Measurements from ENCODE around the gene TIAM2.
A peak's percentile ranks its signal among the peaks of the same experiment; 100 is the strongest.

TIAM2 gene

DNA sequence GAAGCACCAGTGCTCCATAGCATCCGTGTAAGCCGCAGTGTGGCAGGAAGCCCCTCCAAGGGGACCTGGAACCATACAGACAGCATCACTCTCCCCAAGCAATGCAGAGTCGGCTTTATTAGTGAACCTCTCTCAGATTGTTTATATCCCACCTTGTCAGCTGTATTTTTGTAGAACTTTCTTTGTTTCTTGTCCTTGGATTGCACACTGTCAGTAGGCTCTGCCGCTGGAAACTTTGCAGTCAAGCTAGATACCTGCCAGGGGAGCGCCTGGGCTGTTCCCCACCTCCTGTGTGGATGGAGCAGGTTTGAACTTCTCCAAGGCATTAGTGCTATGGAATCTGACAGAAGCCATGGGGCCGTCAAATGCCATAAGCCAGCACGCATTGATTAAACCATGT, 250.1 kb downstream of the TIAM2 start:
- no peak for DNase-seq

DNA sequence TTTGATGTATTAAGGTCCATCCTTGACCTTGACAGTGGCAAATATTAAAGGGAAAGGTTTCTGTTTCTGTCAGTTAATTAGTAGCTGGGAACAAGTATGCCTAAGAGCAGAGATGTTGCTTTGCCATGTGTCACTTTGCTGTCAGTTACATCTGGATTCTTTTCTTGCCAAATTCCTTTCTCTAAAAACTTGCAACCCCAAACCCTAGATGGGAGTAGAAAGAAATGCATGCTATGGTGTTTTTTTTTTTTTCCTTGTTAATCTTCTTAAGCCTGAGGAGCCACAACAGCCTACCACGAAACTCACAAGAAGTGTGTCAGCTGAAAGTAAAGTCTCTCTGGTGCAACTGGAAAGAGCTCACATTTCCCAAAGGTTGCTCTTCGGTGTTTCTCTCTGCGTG, 250.7 kb downstream of the TIAM2 start:
- no peak for DNase-seq

DNA sequence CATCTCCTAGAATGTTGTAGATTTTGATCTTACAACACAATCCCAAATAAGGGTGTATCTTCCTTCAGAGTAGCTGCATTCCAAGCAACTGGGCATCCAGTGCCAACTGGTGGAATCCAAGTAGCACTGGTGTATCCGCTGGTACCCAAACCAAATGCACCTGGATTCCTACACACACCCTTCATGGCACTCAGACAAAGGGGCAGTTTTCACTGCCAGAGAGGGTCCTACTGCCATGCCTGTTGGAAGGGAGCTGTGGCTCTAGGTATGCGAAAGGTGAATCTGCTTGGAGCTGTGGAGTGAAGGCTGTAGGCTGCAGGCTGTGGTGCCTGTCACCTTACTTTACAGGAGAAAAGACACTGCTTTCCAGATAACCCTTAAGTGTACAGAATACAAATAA, 251.7 kb downstream of the TIAM2 start:
- no peak for DNase-seq

DNA sequence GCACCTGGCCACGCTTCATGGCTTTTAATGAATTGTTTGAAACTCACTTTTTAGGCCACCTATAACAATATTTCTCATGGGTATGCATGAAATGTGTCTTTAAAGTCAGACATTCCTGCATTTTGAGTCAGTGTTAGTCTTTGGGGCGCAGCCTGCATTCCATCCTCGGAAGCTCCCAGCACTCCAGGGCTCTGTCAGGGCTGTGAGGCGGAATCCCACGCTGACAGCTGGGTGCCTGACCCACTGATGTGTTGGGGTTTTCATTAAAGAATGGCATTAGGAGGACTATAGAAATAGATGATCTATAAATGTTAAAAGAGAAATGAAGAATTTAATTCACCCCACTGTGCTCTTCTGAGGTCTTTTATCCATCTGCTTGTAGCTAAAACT, 252.5 kb downstream of the TIAM2 start:
- DNase-seq, result no peak

DNA sequence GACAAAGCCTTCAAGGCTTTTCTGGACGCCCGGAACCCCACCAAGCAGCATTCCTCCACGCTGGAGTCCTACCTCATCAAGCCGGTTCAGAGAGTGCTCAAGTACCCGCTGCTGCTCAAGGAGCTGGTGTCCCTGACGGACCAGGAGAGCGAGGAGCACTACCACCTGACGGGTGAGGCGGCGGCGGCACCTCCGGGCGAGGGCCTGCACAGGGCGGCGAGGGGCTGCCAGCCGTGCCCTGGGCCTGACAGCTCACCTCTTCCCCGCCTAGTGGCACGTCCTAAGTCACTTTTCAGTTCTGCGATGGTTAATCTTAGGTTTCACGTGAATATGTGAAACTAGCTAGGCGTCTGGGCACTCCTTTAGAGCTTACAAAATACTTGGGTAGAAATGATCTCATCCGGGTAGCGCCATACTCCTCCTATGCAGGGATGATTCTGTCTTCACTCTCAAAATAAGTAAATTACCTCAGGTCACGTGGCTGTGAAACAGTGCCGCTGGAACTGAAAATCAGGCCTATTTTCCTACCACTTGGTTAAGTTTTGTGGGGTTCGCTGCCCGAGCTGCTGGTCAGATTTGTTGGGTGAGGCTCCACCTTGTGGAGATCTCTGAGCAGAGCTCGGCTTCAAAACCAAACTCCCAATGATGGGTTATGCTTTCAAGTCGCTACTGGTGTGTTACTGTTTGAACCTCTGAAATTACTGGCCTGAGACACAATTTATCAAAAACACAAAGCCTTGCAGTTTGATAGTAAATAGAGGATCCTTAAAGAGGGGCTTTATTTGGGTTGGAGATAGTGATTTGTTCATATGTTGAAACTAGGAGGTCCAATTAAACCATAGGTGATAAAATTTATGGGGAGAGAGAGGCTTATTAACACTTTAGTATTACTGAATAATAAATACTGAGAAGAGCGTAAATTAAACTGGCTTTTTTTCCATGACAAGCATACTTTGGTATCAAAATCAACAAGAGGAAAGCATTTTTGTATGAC, 253.2 kb downstream of the TIAM2 start:
- peak; percentile 47 for DNase-seq

DNA sequence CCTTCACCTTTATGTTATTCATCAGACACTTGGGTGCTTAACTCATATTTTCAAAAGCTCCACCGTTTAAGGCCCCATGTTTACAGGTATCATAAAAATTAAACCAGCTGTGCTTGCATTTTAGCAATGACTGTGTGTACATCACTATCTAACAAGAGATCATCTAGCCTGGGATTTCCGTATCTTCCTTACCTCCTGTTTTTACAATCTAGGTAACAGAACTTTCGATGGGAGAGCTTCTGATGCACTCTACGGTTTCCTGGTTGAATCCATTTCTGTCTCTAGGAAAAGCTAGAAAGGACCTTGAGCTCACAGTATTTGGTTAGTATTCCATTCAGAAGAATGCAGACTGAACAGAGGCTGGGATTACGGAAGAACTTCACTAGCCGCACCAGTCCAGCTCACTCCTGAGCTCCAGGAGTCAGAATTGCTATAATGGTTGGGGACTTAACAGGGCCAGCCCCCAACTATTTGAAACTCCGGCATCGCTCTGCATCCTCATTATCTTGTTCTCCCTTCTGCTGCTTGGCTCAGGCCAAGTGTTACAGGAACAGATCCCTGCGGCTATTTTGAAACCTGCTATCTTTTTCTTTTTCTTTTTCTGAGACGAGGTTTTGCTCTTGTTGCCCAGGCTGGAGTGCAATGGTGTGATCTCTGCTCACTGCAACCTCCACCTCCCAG, 255.7 kb downstream of the TIAM2 start:
- DNase-seq, result no peak

DNA sequence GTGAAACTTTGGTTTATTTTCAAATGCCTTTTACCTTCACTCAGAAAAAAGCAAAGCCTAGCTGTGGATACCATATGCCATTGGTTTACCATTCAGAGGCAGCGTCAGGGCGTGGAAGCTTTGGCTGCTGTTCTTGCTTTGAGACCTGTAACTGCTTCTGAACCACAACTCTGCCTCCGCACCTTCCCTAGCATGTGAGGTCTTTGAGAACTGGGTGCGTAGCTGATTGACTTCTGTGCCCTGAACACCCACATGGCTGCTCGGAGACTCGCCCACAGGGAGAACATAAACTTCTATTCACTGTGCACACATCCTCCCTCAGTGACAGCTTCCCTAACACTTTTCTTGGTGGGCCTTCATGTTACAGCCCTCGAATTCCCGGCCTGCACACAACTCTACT, 257.5 kb downstream of the TIAM2 start:
- DNase-seq, result no peak

DNA sequence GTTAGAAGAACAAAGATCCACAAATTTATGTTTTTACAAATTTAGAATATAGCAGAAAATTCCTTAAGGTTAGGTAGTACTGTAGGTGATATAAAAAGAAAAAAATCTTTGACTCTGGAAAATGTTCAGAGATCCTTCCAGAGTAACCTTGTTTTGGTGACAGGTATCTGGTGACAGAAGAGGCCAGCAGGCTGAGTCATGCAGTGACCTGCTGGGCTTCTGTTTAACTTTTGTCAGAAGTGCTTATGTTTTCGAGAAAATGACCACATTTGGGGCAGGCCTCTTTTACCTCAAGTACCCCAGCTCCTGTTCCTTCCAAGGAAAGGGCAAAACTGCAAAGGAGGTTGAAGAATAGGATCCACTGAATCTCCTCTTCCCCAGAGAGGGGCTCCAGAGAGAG, 258.2 kb downstream of the TIAM2 start:
- no peak for DNase-seq

DNA sequence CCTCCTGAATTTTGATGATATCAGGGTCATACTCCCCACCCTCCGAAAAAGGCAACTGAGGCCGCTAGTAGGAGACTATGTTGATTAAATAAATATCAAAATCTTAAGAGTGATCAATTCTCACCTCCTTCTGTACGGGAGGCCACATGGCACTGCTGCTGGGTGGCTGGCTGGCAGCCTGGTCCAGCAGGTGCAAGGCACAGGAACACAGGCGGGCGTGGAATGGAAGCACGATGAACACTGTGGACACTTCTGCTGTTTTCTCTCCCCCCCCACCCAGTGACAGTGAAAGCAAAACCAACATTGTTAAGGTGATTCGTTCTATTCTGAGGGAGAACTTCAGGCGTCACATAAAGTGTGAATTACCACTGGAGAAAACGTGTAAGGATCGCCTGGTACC, 259.0 kb downstream of the TIAM2 start:
- DNase-seq, result no peak

DNA sequence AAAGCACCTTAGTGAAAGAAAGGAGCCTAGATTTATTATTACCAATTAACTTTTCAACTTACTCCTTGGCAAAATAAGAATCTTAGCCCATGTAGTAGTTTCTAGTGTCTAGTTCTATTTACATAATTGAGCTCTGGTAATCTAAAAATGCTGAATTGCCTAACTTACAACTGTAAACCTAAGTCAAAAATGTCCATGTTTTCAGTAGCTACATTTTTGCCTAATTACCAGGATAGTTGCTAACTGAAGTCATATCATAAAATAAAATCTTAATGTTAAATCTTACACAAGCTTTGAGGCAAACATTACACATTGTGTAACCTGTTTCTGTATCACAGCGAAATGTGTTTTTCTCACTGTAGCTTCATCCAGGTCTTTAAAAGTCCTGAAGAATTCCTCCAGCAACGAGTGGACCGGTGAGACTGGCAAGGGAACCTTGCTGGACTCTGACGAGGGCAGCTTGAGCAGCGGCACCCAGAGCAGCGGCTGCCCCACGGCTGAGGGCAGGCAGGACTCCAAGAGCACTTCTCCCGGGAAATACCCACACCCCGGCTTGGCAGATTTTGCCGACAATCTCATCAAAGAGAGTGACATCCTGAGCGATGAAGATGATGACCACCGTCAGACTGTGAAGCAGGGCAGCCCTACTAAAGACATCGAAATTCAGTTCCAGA, 261.1 kb downstream of the TIAM2 start:
- DNase-seq, result no peak

DNA sequence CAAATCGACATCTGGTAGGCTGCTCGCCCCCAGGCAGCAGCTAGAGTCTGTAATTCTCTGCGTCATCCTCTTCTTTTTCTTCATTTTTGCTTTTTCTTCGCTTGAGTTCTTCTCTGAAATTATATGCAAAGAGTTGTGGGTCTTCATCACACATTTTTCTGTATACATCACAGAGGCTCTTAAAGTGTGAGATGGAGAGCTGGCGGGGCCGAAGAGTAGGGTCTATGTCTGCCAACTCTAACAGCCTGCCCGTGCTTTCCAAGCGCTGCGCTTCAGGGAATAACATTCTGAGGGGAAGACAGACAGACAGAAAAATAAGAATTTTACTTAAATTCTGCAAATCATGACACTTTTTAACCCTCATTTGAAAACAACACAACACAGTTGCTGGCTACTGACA, 262.7 kb downstream of the TIAM2 start:
- DNase-seq, result no peak

DNA sequence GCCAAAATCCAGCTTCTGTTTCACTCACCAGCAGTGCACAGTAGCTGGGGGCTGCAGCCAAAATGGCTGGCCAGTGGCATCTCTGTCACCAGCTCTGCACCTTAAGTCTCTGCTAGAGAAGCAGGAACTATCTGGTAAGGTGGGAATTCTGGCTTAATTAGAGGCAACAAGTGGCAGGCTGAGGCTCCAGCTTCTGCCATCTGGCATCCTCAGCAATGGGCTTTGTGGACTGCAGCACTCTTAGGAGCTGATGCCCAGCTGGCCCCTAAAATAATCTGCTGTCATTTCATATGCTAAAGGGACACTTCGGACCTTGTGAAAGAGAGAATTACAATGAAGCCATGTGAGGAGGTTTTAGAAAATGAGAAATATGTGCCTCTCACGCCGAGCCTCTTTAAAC, 264.1 kb downstream of the TIAM2 start:
- peak; percentile 87 for DNase-seq

DNA sequence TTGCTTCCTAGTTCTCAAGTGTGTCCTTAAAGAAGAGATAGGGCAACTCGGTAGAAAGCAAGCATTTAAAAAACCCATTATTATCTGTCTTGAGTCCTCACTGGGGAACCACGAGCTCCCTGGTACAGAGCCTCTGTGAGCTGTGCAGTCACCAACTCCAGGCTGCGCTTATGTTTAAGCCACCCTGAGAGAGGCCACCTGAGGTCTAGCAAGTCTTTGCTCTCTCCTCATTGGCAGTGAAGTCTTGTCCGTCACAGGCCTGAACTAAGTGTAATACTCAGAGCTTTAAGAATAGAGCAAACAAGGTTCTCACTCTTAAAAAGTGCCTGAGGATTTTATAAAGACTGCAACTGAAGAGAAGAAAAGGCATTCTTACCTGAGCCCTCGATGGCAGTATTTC, 264.8 kb downstream of the TIAM2 start:
- DNase-seq, result peak; percentile 38

DNA sequence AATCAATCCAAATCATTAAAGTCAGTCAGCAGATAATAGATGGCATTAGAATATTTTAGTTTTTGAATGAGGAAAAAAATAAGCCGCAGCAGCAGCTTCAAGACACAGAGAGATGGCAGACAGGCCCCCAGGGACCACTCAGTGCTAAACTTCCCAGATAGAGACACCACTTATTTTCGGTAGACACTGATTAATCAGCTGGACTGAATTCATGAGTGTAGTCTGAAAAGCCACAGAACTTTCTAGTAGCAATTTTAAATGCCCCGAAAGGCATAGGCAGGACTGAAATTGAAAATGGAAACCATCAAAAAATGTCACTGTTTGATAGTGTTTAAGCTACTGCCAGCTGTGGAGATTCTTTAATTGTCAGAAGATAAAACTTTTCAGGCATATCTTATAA, 265.6 kb downstream of the TIAM2 start:
- no peak for DNase-seq

DNA sequence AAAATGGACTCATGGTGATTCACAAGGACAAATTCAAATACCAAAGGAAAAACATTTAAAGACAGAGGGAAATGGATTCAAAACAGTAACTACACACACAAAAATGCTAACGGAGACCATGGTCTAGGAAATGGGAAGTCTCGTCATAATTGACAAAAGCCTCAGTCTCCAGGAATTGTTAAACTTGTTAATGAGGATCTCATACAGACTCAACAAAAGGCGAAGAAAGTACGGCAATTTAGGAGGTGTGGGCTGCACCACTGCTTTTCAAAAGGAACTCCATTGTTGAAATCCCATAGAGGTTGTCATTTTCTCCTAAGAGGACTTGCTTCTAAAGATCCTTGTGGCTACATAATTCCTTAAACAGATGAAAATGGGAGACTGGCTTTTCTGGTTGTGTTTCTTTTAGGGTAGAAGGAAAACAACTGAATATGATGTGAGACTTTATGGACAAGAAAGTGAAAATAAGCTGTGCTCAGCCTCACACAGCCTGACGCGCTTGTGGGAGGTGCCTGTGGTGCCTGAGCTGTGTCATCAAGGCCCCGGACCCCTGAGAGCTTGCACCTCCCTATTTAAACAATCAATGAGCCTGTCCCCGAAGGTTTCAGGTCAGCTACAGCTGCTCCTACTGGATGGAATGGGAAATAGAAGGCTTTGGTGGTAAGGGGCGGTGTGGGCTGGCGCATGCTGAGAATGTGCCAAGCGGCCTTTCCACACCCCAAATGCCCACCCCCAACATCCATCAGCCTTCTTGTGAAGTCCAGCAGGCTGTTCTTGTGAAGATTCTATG, 266.2 kb downstream of the TIAM2 start:
- no peak for DNase-seq

DNA sequence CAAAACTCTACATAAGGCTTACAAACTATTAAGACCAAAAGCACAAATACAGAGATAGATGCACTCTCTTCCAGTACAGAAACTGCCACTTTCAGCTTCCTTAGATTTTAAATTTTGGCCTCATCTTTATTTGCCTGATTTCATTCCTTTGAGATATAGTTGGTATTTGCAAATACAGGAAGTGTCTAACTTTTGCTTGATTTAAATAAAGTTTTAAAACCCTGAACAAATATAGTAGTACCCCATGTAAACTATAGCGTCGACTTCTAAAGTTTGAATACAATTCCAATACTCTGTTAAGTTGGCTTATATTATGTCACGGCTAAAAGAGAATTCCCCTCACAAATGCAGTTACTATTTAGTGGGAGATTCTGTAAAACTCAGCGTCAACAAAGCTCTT, 267.5 kb downstream of the TIAM2 start:
- no peak for DNase-seq

DNA sequence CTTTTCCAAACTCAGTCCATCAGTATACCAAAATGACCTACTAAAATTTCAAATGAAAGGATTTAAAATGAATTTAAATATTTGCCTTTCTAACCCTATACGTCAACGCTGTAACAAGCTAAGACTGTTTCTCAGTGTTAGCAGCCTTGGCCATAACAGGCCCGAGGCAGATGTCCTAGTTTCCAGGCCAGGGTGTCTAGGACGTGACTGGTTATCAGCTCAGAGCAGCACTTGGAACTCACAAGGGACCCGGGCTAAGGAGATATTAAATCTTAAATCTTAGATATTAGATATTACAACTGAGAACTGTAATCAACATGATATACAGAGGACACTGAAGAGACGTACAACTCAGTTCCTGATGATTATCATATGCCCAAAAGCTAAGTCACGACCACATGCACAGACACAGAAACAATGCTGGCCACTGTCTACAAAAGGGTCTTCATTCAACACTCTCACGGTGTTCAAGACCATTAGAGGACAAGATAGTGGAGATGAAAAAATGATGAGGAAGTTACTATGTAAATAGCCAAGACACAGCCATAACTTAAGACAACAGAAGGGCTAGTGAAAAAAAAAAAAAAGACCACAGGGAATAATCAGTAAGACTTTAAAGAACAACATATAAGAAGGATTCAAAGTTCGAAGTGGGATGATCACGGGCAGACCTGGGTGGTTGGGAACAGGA, 268.4 kb downstream of the TIAM2 start, which contains the start of gene CLDN20:
Gene CLDN20 (plus strand): TSS at position 641 of the 691 bp plus-strand sequence. CDS start 11,707 bp downstream, outside the sequence.
- DNase-seq, result no peak

DNA sequence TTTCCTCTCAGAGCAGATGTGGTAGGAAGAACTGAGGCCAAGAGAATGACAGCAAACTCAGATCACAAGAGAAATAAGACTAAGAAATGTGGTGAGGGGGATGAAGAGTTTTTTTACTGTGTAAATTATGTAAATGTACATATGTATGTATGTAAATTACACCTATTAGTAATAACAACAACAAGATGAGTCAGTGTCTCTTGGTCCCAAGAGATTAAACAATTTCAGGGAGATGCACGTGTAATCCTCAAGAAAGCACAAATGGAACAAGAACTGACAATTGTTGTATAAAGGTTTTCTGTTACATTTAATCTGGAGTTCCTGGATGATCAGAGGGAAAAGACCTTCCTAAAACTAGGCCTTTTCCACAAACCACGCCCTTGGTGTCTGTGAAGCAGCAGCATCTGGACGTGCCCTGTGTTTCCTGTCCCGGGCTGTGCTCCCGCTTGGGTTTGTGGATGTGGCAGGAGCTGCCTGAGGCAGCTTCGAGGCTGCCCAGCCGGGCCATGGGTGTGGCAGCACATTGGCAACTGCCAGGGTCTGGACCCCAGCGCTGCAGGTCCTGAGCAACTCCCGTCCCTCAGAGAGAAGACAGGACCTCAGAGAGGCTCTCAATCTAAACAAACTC, 269.7 kb downstream of the TIAM2 start:
- DNase-seq, result no peak

DNA sequence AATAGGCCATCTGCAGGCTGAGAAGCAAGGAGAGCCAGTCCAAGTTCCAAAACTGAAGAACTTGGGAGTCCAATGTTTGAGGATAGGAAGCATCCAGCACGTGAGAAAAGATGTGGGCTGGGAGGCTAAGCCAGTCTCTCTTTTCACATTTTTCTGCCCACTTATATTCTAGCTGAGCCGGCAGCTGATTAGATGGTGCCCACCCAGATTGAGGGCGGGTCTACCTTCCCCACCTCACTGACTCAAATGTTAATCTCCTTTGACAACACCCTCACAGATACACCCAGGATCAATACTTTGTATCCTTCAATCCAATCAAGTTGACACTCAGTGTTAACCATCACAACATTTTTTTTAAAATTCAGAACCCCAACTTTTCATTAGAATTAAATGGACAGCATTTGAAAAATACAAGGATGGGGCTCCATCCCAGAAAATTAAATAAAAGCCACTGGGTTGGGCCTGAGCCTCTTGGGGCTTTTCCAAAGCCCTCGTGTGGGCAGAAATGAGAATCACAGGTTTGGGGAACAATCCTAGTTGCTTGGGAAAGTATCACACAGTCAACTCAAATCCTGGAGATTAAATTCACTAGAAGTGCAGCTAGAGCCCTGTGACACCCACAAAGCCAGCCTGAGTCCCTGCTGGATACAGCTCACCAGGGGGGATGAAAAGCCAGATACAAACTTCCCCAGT, 270.9 kb downstream of the TIAM2 start:
- DNase-seq, result no peak

DNA sequence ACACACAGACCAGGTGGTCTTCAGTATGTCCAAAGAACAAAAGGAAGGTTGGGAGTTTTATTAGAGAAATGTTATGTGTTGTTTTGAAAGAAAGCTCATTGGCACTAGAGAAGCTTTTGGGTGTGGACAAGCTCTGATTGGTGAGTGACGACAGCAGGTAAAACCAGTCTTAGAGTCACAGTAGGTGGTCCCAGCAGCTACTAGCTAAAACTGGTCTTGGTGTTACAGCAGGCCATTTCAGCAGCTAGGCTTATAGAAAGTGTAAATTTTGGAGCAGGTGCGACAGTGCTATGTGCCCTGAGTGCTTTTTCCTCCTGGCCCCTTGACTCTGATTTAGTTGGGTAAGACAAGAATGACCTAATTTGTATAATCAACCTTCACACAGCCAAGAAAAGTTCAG, 272.3 kb downstream of the TIAM2 start:
- DNase-seq, result no peak
